Activated CD8-positive, alpha-beta memory T cell treated with anti-CD3 and anti-CD28 coated beads for 36 hours (primary cell): ENCODE results near the gene PLAGL1. TPM values are rescaled to one million over a fixed set of nuclear protein-coding genes. Genes with fewer than 3 reads are reported as not detected.
"Not testable (repeated sequence)": the region's sequence is repeated elsewhere in the genome, so short reads cannot be mapped to it uniquely, and the experiment has no call there.

Experiments
- CTCF ChIA-PET: fragments of 350-600 bp; sonication (Branson Sonifier 250); formaldehyde crosslinking; loops from one replicate; lab custom pipeline; 2021; ENCODE audit warnings: antibody characterized with exemption; lab: Charles Lee
- POLR2A ChIA-PET: fragments of 350-600 bp; sonication (Branson Sonifier 250); formaldehyde crosslinking; loops from one replicate; lab custom pipeline; 2021; ENCODE audit warnings: antibody characterized with exemption; lab: Charles Lee
- total RNA-seq, 2 experiments: library from RNA; stranded (reverse); gene quantifications; one replicate each; pipeline ENCODE4 v1.2.3, GENCODE V29; 2021

PLAGL1 gene
- total RNA-seq = 10 to 100 TPM; 24.3 to 27.8 TPM

GRCh38 chr6:144008120-144008811, at the start of gene PLAGL1:
Gene PLAGL1 (minus strand): TSS chr6:144008259. CDS start chr6:143948136, 60,123 bp downstream.
- POLR2A ChIA-PET = no interaction called here
- CTCF ChIA-PET = no interaction called here

DNA sequence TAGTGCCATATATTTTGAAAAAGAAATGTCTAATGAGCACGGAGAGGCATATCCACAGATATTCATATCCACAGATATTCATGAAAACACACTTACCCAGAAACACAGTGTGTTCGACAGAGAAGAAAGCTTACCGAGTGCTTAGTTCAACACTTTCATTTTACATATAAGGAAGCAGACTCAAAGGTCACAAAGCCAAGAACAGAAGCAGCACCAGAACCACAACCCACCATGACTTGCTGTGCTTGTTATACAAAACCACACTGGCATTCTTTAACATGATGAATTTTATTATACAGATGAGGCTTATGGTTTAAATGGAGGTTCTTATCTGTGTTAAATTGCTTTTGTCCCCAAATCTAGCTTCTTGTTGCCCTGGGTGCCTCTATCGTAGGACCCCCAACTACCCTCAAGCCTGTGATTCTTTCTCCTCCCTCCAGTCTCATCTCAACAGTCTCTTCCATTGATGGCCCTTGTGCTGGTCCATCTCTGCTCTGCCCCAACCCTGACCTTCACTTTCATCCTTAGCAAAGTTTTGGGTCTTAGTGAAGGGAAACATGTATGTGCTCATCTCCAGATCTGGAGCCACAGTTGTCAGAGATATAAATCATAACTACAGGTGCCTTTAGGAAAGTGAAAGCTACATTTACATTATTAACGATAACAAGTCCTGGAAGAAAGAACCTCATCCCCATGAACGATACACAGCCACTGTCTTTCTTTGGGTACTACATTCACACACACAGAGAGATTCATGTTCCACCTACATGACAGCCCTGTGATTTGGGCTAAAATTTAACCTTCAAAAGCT, 47.3 kb upstream of the PLAGL1 start:
- POLR2A ChIA-PET = interaction anchor here (0.7 to 2.6 kb wide), 4 partner anchors 8 to 43 kb away, joined by 3 to 13 read pairs (median 4); no protein-coding TSS in a partner anchor
- CTCF ChIA-PET = interaction anchor here (2.5 kb wide), 1 partner anchor 9 kb away, joined by 10 read pairs; no protein-coding TSS in a partner anchor

DNA sequence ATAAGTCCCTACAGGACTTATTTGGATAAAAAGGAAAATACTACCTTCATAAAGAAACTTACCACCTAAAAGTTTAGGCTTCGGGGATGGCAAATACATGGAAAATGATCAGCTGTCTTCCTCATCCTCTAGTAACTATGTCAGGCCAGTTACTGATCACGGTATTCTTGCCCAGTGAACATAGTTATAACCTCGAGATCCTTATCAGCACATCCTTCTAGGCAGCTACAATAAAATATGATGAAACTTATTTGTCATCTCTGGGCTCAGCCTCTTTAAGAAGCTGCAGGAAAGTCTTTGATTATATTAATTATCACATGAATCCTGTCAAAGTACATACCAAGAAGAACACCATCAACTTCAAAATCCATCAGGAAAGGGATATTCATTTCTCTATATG, 45.5 kb upstream of the PLAGL1 start:
- ChIA-PET CTCF (no interaction called here), POLR2A (interaction anchor here (2.6 kb wide), 1 partner anchor 10 kb away, joined by 13 read pairs; no protein-coding TSS in a partner anchor)

DNA sequence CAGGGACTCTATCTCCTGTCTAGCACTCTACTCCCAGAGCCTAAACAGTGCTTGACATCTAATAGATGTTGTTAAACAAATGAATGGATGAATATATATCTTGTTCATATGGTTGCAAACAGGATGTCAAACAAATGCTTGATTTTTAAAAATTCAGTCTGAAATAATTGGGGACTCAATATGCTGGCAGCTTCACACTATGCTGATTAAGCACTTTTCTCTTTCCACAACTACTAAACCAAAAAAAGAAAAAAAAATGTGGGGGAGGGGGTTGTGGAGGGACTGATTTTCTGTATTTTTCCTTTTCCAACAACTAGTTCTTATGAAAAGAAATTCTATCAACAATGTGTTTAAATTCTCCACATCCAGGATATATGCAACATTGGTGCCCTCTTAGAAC, 44.4 kb upstream of the PLAGL1 start:
- POLR2A ChIA-PET = no interaction called here
- CTCF ChIA-PET = no interaction called here

- ChIA-PET CTCF (no interaction called here), POLR2A (no interaction called here)
Measured at GRCh38 chr6:144049386-144049785, 41.3 kb upstream of the PLAGL1 start.

GRCh38 chr6:144047688-144048087, 39.6 kb upstream of the PLAGL1 start:
- POLR2A ChIA-PET = no interaction called here
- CTCF ChIA-PET = interaction anchor here (1.4 kb wide), 1 partner anchor 34 kb away, joined by 3 read pairs; no protein-coding TSS in a partner anchor

DNA sequence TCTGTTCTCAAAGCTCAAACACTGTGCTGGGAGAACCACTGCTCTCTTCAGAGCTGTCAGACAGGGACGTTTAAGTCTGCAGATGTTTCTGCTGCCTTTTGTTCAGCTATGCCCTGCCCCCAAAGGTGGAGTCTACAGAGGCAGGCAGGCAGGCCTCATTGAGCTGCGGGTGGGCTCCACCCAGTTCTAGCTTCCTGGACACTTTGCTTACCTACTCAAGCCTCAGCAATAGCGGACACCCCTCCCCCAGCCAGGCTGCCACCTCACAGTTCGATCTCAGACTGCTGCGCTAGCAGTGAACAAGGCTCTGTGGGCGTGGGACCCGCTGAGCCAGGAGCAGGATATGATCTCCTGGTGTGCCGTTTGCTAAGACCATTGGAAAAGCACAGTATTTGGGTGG, 38.6 kb upstream of the PLAGL1 start:
- CTCF ChIA-PET, POLR2A ChIA-PET: not testable (repeated sequence)

- POLR2A ChIA-PET, CTCF ChIA-PET: not testable (repeated sequence)
Measured at GRCh38 chr6:144044989-144045388, 36.9 kb upstream of the PLAGL1 start.

DNA sequence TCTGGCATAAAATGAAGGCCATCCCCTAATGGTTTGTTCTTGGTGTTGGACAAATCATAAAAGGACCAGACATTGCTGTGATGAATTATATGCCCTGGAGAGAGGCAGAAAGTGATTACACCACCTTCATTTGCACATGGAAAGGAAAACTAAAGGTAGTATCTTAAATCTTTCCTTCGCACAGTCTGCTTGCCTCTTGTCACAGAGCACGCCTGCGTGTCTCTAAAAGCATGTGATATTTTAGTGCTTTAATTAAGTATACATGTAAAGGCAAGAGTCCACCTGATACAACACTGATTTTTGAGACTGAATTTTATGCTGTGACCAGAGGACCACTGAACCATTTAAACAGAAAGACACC, 28.8 kb upstream of the PLAGL1 start:
- POLR2A ChIA-PET = no interaction called here
- CTCF ChIA-PET = interaction anchor here (0.6 to 0.7 kb wide), 2 partner anchors 17 to 432 kb away, joined by 3 read pairs; no protein-coding TSS in a partner anchor

GRCh38 chr6:144036064-144036834, 28.2 kb upstream of the PLAGL1 start:
- POLR2A ChIA-PET = no interaction called here

GRCh38 chr6:144035416-144035815, 27.4 kb upstream of the PLAGL1 start:
- POLR2A ChIA-PET = no interaction called here

More at GRCh38 chr6:144036064-144036834, 28.2 kb upstream of the PLAGL1 start:
- CTCF ChIA-PET = interaction anchor here (0.7 to 1.5 kb wide), 2 partner anchors 17 to 461 kb away, joined by 3 to 4 read pairs; no protein-coding TSS in a partner anchor

DNA sequence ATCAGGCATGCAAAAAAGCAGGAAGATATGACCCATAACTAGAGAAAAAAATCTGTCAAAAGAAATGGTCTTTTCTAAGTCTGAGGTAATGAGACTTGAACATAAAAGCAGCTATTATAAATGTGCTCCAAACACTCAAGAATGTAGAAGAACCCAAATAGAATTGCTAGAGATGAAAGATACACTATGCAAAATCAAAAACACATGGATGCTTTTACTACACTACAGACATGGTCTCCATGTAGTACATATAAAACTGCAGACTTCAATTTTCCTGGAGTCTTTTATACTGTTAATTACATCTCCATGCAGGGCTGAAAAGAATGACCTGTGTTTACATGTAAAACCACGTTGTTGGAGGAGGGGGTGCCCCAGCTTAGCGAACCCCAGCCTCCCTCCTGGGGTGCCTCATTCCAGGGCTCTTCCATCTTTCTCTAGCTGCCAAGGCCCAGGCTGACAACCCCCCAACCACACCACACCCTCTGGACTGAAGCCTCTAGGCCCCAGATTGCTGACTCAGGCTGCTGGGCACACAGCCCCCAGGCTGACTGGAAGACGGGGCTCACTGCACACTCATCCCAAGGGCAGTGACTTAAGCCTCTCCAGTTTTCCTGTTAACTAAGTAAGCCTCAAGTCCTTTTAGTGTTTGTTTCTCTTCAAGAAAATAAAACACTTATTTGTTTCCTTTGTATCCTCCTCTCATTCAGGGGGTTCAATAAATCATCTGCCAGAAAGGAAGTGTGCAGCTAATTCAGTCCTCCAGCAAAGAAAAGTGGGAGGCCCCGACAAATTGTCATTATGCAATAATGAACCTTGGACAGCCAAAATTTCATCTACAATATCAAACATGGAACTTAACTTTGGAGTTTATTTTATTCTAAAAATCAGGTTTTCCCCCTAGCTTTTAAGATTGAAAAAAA, 26.0 kb upstream of the PLAGL1 start:
- ChIA-PET POLR2A (no interaction called here), CTCF (no interaction called here)

More at GRCh38 chr6:144035416-144035815, 27.4 kb upstream of the PLAGL1 start:
- CTCF ChIA-PET = interaction anchor here (1.5 kb wide), 1 partner anchor 460 kb away, joined by 4 read pairs; no protein-coding TSS in a partner anchor

DNA sequence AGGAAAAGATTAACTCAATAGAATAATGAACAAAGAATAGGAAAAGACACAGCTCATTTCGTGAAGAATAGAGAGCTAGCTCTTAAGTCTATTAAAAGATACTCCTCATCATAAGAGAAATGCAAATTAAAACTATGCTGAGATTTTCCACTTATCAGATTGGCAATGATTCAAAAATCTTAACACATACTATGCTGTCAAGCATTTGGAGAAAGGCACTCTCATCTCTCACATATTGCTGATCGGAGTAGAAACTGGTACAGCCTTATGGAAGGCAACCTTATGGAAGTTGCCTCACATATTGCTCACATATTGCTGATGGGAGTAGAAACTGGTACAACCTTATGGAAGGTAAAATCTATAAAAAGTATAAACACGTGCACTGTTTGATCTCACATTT, 21.4 kb upstream of the PLAGL1 start:
- ChIA-PET CTCF (no interaction called here), POLR2A (no interaction called here)

DNA sequence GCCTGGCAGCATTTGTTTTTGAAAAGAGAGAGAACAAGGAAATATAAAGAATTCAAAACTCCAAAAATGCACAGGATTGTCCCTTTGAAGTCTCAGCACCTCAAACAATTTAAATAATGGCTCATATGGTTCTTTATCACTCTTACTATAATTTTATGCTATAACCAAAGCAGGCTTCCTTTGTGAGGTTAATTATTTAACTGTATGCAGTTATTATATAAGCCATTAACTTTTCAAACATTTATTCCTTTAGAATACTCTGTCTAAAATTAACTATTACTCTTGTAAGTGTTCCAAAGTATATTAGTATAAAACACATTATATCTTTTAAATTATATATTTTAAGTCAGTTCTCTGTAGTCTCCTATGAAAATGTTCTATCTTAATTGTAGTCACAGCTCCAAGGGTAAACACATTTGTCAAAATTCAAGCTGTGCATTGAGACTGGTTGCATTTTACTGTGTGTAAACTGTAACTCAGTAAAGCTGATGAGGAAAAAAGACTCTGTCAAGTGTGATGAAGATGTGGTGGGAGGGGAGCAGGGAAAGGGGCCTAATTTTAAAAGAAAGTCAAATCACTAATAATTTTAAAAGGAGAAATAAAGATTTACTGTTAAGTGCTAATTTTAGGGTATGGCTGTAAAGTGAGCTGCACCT, 20.0 kb upstream of the PLAGL1 start:
- POLR2A ChIA-PET = no interaction called here
- CTCF ChIA-PET = interaction anchor here (1.0 kb wide), 1 partner anchor 14 kb away, joined by 3 read pairs; no protein-coding TSS in a partner anchor

GRCh38 chr6:144023216-144023615, 15.2 kb upstream of the PLAGL1 start:
- POLR2A ChIA-PET = no interaction called here
- CTCF ChIA-PET = interaction anchor here (1.4 to 1.9 kb wide), 2 partner anchors 10 to 448 kb away, joined by 3 to 7 read pairs; no protein-coding TSS in a partner anchor

DNA sequence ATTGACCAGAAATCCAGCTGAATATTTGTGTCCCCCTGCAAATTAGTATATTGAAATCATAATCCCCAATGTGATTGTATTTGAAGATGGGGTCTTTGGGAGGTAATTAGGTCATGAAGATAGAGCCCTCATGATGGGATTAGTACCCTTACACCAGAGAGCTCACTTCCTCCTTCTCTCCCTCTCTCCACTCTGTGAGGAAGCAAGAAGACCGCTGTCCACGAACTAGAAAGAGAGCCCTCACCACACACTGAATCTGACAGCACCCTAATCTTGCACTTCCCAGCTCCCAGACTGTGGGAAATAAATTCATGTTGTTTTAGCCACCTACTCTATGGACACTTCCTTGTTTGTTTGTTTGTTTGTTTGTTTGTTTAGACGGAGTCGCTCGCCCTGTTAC, 11.9 kb upstream of the PLAGL1 start:
- POLR2A ChIA-PET = no interaction called here
- CTCF ChIA-PET = interaction anchor here (0.6 kb wide), 1 partner anchor 17 kb away, joined by 3 read pairs; no protein-coding TSS in a partner anchor

GRCh38 chr6:144017166-144018094, 9.4 kb upstream of the PLAGL1 start:
- ChIA-PET POLR2A (no interaction called here), CTCF (no interaction called here)
